GM23338 (cell line): ENCODE measurements around the gene C4A. TPM values are rescaled to one million over a fixed set of nuclear protein-coding genes. Genes with fewer than 3 reads are reported as not detected.

Experiments used
- ATAC-seq: fragments of 200-7000 bp; cut with Tn5 transposase; 3 replicates; pipeline ENCODE4 v1.9.1; 2020
- DNase-seq: peaks from one replicate; pipeline ENCODE4 v3.0.0-alpha.2; 2015; ENCODE audit warnings: low spot score
- H2AFZ ChIP-seq: fragments of 200-600 bp; sonication (generic); 2 replicates; pipeline ENCODE4 v1.8.0; 2016; ENCODE audit warnings: antibody characterized with exemption, mild to moderate bottlenecking, moderate library complexity
- H3F3A ChIP-seq: fragments of 200-600 bp; sonication (generic); replicated peaks from 2 replicates; pipeline ENCODE4 v1.8.0; 2017; ENCODE audit warnings: antibody characterized with exemption, mixed run types, low read depth
- H3K27ac ChIP-seq: fragments of 200-600 bp; sonication (generic); 2 replicates; pipeline ENCODE4 v1.6.1; 2016; ENCODE audit warnings: low read depth
- H3K27me3 ChIP-seq: fragments of 200-600 bp; sonication (generic); 2 replicates; pipeline ENCODE4 v1.8.0; 2016; ENCODE audit warnings: mild to moderate bottlenecking, mixed run types, moderate library complexity; ENCODE audit not compliant: insufficient read depth
- H3K36me3 ChIP-seq: fragments of 200-600 bp; sonication (generic); 2 replicates; pipeline ENCODE4 v1.8.0; 2016; ENCODE audit warnings: mild to moderate bottlenecking; ENCODE audit not compliant: insufficient read depth
- H3K4me1 ChIP-seq: fragments of 200-600 bp; sonication (generic); 2 replicates; pipeline ENCODE4 v1.8.0; 2016; ENCODE audit warnings: mild to moderate bottlenecking, moderate library complexity; ENCODE audit not compliant: insufficient read depth
- H3K4me2 ChIP-seq: fragments of 200-600 bp; sonication (generic); 2 replicates; pipeline ENCODE4 v1.7.1; 2017; ENCODE audit warnings: mixed run types
- H3K4me3 ChIP-seq: fragments of 200-600 bp; sonication (generic); 2 replicates; pipeline ENCODE4 v1.6.1; 2016; ENCODE audit warnings: mixed run types
- H3K79me2 ChIP-seq: fragments of 200-600 bp; sonication (generic); replicated peaks from 2 replicates; pipeline ENCODE4 v1.8.0; 2017; ENCODE audit warnings: mild to moderate bottlenecking; ENCODE audit not compliant: insufficient read depth
- H3K9me2 ChIP-seq: fragments of 200-600 bp; sonication (generic); 2 replicates; pipeline ENCODE4 v1.8.0; 2017; ENCODE audit not compliant: insufficient read depth
- H4K20me1 ChIP-seq: fragments of 200-600 bp; sonication (generic); replicated peaks from 2 replicates; pipeline ENCODE4 v1.8.0; 2017; ENCODE audit warnings: mild to moderate bottlenecking; ENCODE audit not compliant: insufficient read depth
- H3K27ac Mint-ChIP-seq: 2 replicates; pipeline ENCODE4 v1.8.0; 2020; ENCODE audit warnings: inconsistent platforms, mild to moderate bottlenecking, moderate library complexity, mixed read lengths
- H3K27me3 Mint-ChIP-seq: 3 replicates; pipeline ENCODE4 v1.8.0; 2022; ENCODE audit warnings: low read depth, mild to moderate bottlenecking, moderate library complexity, mixed read lengths, inconsistent platforms; ENCODE audit not compliant: insufficient read depth, poor library complexity
- H3K36me3 Mint-ChIP-seq: 3 replicates; pipeline ENCODE4 v1.8.0; 2021; ENCODE audit warnings: low read depth, mild to moderate bottlenecking, inconsistent platforms, moderate library complexity, mixed read lengths
- H3K4me1 Mint-ChIP-seq: 3 replicates; pipeline ENCODE4 v1.8.0; 2020; ENCODE audit warnings: mild to moderate bottlenecking, inconsistent platforms, mixed read lengths
- H3K4me3 Mint-ChIP-seq: 3 replicates; pipeline ENCODE4 v1.8.0; 2021; ENCODE audit warnings: moderate library complexity, mild to moderate bottlenecking, inconsistent platforms, mixed read lengths
- H3K9me3 Mint-ChIP-seq: 3 replicates; pipeline ENCODE4 v1.8.0; 2020; ENCODE audit warnings: moderate library complexity, mild to moderate bottlenecking, inconsistent platforms, mixed read lengths
- CREB1 ChIP-seq: fragments of 250-450 bp; sonication (Bioruptor Pico); IDR thresholded peaks from 2 replicates; pipeline ENCODE4 v1.5.0; 2020; ENCODE audit warnings: low read depth, mild to moderate bottlenecking, moderate library complexity
- EZH2 ChIP-seq: fragments of 200-600 bp; sonication (generic); IDR thresholded peaks from one replicate; pipeline ENCODE4 v1.8.0; 2017; ENCODE audit warnings: antibody characterized with exemption, mild to moderate bottlenecking, low read depth; ENCODE audit not compliant: unreplicated experiment
- EZH2phosphoT487 ChIP-seq: fragments of 200-600 bp; sonication (generic); IDR thresholded peaks from one replicate; pipeline ENCODE4 v1.8.1; 2018; ENCODE audit warnings: antibody characterized with exemption; ENCODE audit not compliant: unreplicated experiment
- JUNB ChIP-seq: IDR thresholded peaks from one replicate; pipeline ENCODE4 v1.6.1; 2016; ENCODE audit warnings: antibody characterized with exemption; ENCODE audit not compliant: unreplicated experiment
- POLR2AphosphoS5 ChIP-seq: IDR thresholded peaks from 2 replicates; pipeline ENCODE4 v1.6.1; 2016; ENCODE audit warnings: antibody characterized with exemption, low read depth
- STAT1 ChIP-seq: IDR thresholded peaks from one replicate; pipeline ENCODE4 v1.6.1; 2016; ENCODE audit warnings: antibody characterized with exemption; ENCODE audit not compliant: unreplicated experiment
- ZNF114 ChIP-seq: fragments of 250-450 bp; sonication (Bioruptor Pico); IDR thresholded peaks from 2 replicates; pipeline ENCODE4 v1.5.0; 2020; ENCODE audit warnings: mild to moderate bottlenecking, moderate library complexity
- ZNF331 ChIP-seq: fragments of 250-450 bp; sonication (Bioruptor Pico); IDR thresholded peaks from 2 replicates; pipeline ENCODE4 v1.5.0; 2020; ENCODE audit warnings: low read depth, mild to moderate bottlenecking, moderate library complexity
- polyA plus RNA-seq: library from polyadenylated mRNA; unstranded; fragments of >200 nt; fragmentation: Nextera tagmentation; extraction: Ambion mirVana; gene quantifications from 2 replicates; pipeline ENCODE4 v1.2.1, GENCODE V29; 2016
- total RNA-seq: library from RNA; depleted of rRNA; stranded (reverse); fragments of >200 nt; shearing (Covaris generic); gene quantifications from 2 replicates; pipeline ENCODE4 v1.2.3, GENCODE V29; 2014
- TF ChIP-seq, protein P1 (sequence below): fragments of 250-450 bp; sonication (Bioruptor Pico); IDR thresholded peaks from 2 replicates; pipeline ENCODE4 v1.5.0; 2020; ENCODE audit warnings: mild to moderate bottlenecking, moderate library complexity
- TF ChIP-seq, protein P2 (sequence below): IDR thresholded peaks from one replicate; pipeline ENCODE4 v1.6.1; 2018; ENCODE audit warnings: antibody characterized with exemption; ENCODE audit not compliant: unreplicated experiment
- TF ChIP-seq, protein P3 (sequence below), 2 experiments: fragments of 200-600 bp in 1 of 2; sonication (generic) in 1 of 2; conservative IDR thresholded peaks; 2 replicates each; pipeline versions ENCODE4 v1.5.1 to v1.6.1; 2016 to 2017; ENCODE audit warnings: antibody characterized with exemption in 2 of 2, low read depth in 2 of 2, mild to moderate bottlenecking in 2 of 2, moderate library complexity in 1 of 2

C4A gene
- total and polyA plus RNA-seq, 2 experiments from 2014 or later = 0.48 to 0.97 TPM

DNA sequence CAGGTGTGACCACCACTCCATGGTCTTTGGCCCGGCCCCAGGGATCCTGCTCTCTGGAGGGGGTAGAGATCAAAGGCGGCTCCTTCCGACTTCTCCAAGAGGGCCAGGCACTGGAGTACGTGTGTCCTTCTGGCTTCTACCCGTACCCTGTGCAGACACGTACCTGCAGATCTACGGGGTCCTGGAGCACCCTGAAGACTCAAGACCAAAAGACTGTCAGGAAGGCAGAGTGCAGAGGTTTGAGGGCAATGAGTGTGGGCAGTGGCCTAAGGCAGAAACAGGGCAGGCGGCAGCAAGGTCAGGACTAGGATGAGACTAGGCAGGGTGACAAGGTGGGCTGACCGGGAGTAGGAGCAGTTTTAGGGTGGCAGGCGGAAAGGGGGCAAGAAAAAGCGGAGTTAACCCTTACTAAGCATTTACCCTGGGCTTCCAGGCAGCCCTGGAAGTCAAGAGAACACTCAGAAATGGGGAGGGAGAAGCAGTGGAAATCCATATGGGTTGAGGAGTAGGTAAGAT, 35.4 kb upstream of the C4A start (continued):
- TF ChIP-seq, protein P1, sequence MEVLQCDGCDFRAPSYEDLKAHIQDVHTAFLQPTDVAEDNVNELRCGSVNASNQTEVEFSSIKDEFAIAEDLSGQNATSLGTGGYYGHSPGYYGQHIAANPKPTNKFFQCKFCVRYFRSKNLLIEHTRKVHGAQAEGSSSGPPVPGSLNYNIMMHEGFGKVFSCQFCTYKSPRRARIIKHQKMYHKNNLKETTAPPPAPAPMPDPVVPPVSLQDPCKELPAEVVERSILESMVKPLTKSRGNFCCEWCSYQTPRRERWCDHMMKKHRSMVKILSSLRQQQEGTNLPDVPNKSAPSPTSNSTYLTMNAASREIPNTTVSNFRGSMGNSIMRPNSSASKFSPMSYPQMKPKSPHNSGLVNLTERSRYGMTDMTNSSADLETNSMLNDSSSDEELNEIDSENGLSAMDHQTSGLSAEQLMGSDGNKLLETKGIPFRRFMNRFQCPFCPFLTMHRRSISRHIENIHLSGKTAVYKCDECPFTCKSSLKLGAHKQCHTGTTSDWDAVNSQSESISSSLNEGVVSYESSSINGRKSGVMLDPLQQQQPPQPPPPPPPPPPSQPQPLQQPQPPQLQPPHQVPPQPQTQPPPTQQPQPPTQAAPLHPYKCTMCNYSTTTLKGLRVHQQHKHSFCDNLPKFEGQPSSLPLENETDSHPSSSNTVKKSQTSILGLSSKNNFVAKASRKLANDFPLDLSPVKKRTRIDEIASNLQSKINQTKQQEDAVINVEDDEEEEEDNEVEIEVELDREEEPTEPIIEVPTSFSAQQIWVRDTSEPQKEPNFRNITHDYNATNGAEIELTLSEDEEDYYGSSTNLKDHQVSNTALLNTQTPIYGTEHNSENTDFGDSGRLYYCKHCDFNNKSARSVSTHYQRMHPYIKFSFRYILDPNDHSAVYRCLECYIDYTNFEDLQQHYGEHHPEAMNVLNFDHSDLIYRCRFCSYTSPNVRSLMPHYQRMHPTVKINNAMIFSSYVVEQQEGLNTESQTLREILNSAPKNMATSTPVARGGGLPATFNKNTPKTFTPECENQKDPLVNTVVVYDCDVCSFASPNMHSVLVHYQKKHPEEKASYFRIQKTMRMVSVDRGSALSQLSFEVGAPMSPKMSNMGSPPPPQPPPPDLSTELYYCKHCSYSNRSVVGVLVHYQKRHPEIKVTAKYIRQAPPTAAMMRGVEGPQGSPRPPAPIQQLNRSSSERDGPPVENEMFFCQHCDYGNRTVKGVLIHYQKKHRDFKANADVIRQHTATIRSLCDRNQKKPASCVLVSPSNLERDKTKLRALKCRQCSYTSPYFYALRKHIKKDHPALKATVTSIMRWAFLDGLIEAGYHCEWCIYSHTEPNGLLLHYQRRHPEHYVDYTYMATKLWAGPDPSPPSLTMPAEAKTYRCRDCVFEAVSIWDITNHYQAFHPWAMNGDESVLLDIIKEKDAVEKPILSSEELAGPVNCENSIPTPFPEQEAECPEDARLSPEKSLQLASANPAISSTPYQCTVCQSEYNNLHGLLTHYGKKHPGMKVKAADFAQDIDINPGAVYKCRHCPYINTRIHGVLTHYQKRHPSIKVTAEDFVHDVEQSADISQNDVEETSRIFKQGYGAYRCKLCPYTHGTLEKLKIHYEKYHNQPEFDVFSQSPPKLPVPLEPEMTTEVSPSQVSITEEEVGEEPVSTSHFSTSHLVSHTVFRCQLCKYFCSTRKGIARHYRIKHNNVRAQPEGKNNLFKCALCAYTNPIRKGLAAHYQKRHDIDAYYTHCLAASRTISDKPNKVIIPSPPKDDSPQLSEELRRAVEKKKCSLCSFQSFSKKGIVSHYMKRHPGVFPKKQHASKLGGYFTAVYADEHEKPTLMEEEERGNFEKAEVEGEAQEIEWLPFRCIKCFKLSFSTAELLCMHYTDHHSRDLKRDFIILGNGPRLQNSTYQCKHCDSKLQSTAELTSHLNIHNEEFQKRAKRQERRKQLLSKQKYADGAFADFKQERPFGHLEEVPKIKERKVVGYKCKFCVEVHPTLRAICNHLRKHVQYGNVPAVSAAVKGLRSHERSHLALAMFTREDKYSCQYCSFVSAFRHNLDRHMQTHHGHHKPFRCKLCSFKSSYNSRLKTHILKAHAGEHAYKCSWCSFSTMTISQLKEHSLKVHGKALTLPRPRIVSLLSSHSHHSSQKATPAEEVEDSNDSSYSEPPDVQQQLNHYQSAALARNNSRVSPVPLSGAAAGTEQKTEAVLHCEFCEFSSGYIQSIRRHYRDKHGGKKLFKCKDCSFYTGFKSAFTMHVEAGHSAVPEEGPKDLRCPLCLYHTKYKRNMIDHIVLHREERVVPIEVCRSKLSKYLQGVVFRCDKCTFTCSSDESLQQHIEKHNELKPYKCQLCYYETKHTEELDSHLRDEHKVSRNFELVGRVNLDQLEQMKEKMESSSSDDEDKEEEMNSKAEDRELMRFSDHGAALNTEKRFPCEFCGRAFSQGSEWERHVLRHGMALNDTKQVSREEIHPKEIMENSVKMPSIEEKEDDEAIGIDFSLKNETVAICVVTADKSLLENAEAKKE (CRISPR knock-in tag) = no peak
- no peak for TF ChIP-seq STAT1
- no peak for TF ChIP-seq ZNF331
- TF ChIP-seq EZH2phosphoT487 = no peak
- no peak for TF ChIP-seq JUNB

DNA sequence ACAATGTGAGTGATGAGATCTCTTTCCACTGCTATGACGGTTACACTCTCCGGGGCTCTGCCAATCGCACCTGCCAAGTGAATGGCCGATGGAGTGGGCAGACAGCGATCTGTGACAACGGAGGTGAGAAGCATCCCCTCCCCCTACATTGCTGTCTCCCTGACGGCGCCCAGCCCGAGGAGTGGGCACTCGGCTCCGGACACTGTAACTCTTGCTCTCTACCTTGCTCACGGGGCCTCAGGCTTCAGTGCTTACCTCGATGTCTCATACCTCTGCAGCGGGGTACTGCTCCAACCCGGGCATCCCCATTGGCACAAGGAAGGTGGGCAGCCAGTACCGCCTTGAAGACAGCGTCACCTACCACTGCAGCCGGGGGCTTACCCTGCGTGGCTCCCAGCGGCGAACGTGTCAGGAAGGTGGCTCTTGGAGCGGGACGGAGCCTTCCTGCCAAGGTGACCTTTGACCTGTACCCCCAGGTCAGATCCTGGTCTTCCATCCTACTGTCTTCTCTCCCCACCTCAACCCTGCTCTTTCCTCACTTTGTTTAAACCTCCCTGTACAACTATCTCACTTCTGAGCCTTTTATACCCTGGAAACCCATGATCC, 34.7 kb upstream of the C4A start:
- H3K27ac Mint-ChIP-seq = no peak overlapping the region
- H3K9me3 Mint-ChIP-seq = peaks cover 3% of the 10 kb centered on the region; the same call in 1 of the 3 replicates
- Histone ChIP-seq H3K36me3 (peaks cover 6% of the 10 kb centered on the region; the same call in 1 of the 2 replicates), H2AFZ (no peak overlapping the region), H3K4me3 (no peak overlapping the region), H3K79me2 (no peaks in the 10 kb centered on the region), H3F3A (no peaks in the 10 kb centered on the region), H3K4me1 (no peaks in the 10 kb centered on the region), H4K20me1 (no peaks in the 10 kb centered on the region), H3K27me3 (no peaks in the 10 kb centered on the region), H3K27ac (no peak overlapping the region), H3K9me2 (no peaks in the 10 kb centered on the region), H3K4me2 (no peak overlapping the region)
- ATAC-seq (no peak), DNase-seq (no peak)
- peaks cover 3% of the 10 kb centered on the region for H3K36me3 Mint-ChIP-seq
- no peaks in the 10 kb centered on the region; the same call in 1 of the 3 replicates for H3K4me1 Mint-ChIP-seq
- TF ChIP-seq ZNF114 (CRISPR knock-in tag) = no peak
- no peak for TF ChIP-seq CREB1 (CRISPR knock-in tag)
- TF ChIP-seq, protein P2, sequence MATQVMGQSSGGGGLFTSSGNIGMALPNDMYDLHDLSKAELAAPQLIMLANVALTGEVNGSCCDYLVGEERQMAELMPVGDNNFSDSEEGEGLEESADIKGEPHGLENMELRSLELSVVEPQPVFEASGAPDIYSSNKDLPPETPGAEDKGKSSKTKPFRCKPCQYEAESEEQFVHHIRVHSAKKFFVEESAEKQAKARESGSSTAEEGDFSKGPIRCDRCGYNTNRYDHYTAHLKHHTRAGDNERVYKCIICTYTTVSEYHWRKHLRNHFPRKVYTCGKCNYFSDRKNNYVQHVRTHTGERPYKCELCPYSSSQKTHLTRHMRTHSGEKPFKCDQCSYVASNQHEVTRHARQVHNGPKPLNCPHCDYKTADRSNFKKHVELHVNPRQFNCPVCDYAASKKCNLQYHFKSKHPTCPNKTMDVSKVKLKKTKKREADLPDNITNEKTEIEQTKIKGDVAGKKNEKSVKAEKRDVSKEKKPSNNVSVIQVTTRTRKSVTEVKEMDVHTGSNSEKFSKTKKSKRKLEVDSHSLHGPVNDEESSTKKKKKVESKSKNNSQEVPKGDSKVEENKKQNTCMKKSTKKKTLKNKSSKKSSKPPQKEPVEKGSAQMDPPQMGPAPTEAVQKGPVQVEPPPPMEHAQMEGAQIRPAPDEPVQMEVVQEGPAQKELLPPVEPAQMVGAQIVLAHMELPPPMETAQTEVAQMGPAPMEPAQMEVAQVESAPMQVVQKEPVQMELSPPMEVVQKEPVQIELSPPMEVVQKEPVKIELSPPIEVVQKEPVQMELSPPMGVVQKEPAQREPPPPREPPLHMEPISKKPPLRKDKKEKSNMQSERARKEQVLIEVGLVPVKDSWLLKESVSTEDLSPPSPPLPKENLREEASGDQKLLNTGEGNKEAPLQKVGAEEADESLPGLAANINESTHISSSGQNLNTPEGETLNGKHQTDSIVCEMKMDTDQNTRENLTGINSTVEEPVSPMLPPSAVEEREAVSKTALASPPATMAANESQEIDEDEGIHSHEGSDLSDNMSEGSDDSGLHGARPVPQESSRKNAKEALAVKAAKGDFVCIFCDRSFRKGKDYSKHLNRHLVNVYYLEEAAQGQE = no peak
- no peak for TF ChIP-seq JUNB
- TF ChIP-seq, protein P3, sequence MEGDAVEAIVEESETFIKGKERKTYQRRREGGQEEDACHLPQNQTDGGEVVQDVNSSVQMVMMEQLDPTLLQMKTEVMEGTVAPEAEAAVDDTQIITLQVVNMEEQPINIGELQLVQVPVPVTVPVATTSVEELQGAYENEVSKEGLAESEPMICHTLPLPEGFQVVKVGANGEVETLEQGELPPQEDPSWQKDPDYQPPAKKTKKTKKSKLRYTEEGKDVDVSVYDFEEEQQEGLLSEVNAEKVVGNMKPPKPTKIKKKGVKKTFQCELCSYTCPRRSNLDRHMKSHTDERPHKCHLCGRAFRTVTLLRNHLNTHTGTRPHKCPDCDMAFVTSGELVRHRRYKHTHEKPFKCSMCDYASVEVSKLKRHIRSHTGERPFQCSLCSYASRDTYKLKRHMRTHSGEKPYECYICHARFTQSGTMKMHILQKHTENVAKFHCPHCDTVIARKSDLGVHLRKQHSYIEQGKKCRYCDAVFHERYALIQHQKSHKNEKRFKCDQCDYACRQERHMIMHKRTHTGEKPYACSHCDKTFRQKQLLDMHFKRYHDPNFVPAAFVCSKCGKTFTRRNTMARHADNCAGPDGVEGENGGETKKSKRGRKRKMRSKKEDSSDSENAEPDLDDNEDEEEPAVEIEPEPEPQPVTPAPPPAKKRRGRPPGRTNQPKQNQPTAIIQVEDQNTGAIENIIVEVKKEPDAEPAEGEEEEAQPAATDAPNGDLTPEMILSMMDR (conservative IDR thresholded peaks at IDR 0.05; ENCODE audit: low read depth in 2 of 2) = no peak
- no peak for TF ChIP-seq EZH2
- TF ChIP-seq POLR2AphosphoS5 = no peak
- H3K4me3 Mint-ChIP-seq = no peak overlapping the region
- peaks cover 26% of the 10 kb centered on the region for H3K27me3 Mint-ChIP-seq
